HS-27A (cell line): ENCODE measurements around the gene OSM.
"Not testable (repeated sequence)": the region's sequence is repeated elsewhere in the genome, so short reads cannot be mapped to it uniquely, and the experiment has no call there.

Source experiments
- DNase-seq: peaks from one replicate; pipeline ENCODE4 v3.0.0-alpha.2; 2012; ENCODE audit warnings: low read depth, missing footprints

The OSM gene

DNA sequence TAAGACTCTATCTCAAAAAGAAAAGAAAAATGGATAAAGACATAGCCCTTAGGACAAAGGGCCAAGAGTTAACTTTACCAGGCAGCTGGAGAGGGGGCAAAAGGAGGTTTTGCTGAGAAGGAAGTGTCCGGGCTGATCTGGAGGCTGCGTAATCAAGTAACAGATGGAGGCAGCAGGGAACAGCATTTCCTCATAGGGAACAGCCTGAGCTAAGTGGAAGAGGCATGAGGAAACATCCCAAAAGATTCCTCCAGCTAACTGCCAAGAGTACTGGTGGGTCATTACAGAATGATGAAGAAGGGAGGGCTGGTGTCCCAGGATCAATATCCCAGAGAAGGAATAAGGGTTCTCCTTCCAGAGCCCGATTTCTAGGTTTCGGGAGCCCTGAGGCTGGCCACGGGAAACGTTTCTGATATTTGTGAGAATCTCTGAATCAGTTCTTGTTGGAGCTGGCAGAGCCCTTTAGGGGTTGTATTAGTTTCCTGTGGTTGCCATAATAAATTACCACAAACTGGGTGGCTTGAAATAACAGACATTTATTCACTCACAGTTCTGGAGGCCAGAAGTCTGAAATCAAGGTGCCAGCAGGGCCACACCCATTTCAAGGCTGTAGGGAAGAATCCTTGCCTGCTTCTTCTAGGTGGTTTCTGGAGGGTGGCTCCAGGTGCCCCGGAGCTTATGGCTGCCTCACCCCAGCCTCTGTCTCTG is 41.3 kb downstream of the OSM start:
- no peak for DNase-seq

DNA sequence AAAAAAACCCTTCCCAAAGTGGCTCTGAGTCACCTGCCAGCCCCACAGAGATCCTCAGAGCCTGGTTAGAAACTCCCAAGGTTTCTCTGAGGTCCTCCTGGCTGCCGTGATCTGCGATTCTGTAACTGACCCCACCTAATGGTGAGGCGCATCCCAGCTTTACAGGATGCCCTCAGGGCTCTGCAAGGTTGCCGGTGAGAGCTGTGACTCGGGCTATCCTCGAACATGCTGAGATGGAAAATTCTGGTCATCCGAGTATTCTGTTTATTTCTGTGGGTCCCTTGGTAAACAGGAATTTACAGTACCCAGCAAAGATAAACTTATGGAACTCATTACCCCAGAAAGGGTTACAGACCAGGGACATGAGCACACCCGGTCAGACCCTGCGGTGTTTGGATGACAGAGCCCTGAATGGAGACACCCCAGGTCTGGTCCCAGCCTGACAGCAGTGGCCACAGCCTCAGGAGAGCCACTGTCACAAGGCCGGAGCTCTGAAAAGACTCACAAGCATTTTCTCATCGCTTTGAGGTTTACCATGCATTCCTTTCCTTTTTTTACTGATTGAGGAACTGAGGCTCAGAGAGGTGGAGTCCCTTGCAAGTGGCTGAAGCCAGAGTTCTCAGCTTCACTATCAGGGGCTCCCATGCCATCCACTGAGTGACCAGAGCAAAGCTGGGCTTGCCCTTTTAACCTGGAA is 42.3 kb downstream of the OSM start:
- DNase-seq, result no peak

DNA sequence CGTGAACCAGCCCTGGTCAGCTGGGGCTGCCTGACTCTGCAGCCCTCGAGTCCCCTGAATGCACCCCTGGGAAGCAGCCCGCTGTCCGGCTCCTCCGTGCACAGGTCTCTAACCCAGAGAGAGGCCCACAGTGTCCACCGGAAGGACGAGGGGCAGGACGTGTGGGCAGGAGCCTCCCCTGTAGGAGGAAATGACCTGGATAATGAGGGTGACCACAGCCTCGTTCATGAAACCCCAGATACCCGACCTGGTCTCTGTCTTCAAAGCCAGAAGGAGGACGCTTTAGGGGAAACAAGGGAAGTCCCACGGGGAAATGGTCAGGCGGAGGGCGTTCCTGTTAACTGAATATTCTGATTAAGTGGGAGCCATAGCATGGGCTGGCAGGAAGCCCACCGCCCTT is 43.3 kb downstream of the OSM start:
- DNase-seq, result no peak

DNA sequence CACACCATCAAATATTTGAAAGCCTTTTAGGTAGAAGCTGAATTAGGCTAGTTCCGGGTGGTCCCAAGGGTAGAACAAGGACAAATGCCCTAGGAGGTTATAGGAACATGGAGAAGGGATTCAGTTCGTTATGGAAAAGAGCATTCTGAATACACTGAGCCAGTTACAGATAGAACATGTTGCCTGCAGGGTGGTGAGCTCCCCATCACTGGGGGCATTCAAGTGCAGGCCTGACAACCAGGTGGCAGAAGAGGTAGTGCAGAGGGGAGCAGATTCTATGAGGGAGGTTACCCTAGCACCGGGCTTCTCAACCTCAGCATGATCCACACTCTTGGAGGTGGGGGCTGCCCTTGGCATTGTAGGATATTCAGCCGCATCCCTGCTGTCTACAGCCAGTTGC is 44.3 kb downstream of the OSM start:
- no peak for DNase-seq

DNA sequence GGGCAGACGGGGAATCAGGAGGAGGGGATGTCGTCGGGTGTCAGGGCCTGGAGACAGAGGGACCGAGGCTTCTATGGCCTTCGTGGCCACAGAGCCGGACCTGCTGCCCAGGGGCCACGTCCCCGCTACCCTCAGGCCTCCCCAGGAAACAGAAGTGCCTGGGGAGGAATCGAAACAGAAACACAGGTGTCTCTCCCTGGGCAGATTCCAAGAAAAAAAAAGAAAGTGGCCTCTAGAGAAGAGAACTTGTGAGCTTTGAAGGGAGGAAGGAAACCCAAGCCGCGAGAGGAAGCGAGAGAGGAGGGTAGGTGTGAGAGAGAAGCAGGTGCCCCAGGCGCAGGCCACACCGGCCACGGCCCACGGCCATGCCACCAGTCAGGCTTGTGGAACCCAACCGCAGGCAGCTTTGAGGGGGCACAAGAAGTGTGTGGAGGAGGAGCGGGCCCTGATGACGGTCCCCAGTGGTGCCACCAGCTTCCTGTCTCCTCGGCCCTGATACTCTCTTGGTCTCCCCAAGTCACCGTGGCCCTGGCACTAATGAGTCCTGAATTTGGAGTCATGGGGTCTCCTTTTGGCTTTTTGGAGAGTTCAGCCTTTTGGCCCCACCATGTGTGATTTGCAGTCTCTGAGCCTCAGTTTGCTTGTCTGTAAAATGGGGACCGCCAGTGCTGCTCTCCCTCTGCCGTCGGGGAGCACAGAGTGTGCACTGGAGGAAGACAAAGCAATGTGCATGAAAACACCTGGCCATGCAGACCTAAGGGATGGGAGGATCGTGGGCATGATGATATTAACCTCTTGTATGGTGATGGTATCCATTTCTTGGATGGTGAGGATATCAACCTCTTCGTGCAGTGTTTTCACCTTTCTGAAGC is 45.3 kb downstream of the OSM start:
- no peak for DNase-seq

- DNase-seq, result no peak
Observed at GRCh38 chr22:30220338-30221012, 46.2 kb downstream of the OSM start.

- DNase-seq, result no peak
Observed at GRCh38 chr22:30219668-30220278, 46.9 kb downstream of the OSM start.

GRCh38 chr22:30219049-30219654 is 47.5 kb downstream of the OSM start:
- no peak for DNase-seq

DNA sequence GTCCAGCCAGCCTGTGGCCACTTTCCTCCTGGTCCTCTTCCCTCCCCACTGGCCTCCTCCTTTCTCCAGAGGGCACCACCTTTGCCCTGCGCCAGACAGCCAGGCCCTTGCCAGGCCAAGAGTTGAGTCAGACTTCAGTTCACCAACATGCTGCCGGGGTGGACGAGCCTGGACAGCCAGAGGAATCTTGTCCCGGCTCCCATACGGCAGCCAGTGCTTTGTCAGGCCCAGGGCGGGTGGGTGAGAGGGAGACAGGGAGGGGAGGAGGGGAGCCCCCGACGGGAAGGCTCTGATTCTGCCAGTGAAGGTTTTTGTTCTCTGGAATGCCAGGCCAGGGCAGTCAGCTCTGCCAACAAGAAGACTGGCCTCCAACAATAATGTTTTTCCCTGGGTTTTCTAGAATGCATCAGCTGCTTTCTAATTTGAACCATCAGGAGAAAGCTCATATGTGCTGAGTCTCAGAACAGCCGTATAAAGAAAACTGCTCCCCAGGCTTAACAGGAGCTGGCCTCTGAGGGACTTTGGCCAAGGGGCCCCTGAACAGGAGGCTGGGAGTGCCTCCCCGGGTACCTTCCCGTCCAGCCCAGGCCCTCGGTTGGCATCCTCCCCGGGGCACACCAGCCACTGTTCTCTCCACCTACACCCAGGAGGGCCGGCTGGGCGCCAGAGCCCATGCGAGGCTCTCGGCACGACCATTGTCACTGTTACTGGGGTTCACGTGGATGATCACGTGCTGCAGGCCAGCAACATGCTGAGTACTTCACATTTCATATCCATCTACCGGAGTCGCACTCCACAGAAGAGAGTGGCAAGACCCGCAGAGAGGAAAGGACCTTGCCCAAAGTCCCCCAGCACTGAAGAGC is 48.7 kb downstream of the OSM start:
- DNase-seq, result no peak

- DNase-seq, result no peak
Observed at GRCh38 chr22:30216710-30217109, 49.9 kb downstream of the OSM start.

DNA sequence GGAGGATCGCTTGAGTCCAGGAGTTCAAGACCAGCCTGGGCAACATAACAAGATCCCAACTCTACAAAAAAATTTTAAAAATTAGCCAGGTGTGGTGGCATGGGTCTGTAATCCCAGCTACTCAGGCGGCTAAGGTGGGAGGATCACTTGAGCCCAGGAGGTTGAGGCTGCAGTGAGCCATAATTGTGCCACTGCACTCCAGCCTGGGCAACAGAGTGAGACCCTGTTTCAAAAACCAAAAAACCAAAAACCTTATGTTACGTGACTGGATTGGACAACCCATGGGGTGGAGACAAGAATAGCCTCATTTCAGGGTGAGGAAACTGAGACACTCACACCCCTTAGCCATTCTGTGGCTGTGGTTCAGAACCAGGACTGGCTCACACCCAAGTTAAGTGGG is 50.4 kb downstream of the OSM start:
- DNase-seq, result not testable (repeated sequence)

GRCh38 chr22:30214703-30215407 is 51.8 kb downstream of the OSM start:
- DNase-seq, result no peak

GRCh38 chr22:30212996-30213441 is 53.6 kb downstream of the OSM start:
- DNase-seq, result no peak
